Endothelial cell of umbilical vein (primary cell): ENCODE results near the gene ANAPC16. TPM values are rescaled to one million over a fixed set of nuclear protein-coding genes. Genes with fewer than 3 reads are reported as not detected.
A peak's percentile ranks its signal among the peaks of the same experiment; 100 is the strongest.

Experiments used
- BruUV-seq: library from RNA; stranded (reverse); fragments of 400-500 nt; replicated peaks from 2 replicates; lab custom pipeline; 2021; lab: Mats Ljungman, UMichigan
- CTCF ChIA-PET: fragments of 300-600, 350-600 bp; sonication (Branson Sonifier 250); formaldehyde crosslinking; loops from one replicate; lab custom pipeline; 2021; ENCODE audit warnings: antibody characterized with exemption, inconsistent platforms; lab: Charles Lee
- POLR2A ChIA-PET: fragments of 300-600, 350-600 bp; sonication (Branson Sonifier 250); formaldehyde crosslinking; loops from one replicate; lab custom pipeline; 2021; ENCODE audit warnings: antibody characterized with exemption, inconsistent platforms; lab: Charles Lee
- DNase-seq: peaks from one replicate; pipeline ENCODE4 v3.0.0-alpha.2; 2011; ENCODE audit warnings: low read depth, low spot score
- FAIRE-seq: peaks from 2 replicates; lab custom pipeline; 2011; peaks lifted over from hg19 to GRCh38; lab: Jason Lieb, UNC
- H2AFZ ChIP-seq: 2 replicates; pipeline ENCODE4 v1.6.0; 2012; ENCODE audit warnings: low read depth, low read length, control low read depth, inconsistent platforms
- H3K27ac ChIP-seq: 2 replicates; pipeline ENCODE4 v1.5.1; 2011; ENCODE audit warnings: low read depth, mild to moderate bottlenecking, control low read depth, low read length, moderate library complexity; ENCODE audit not compliant: insufficient read depth
- H3K27me3 ChIP-seq, 2 experiments: 2 replicates each; pipeline versions ENCODE4 v1.6.0 to v1.6.1; 2011; ENCODE audit warnings: low read length in 2 of 2, mixed read lengths in 1 of 2; ENCODE audit not compliant: control insufficient read depth in 2 of 2, insufficient read depth in 2 of 2
- H3K36me3 ChIP-seq, 2 experiments: 2 replicates in 1 of 2; 3 replicates in 1 of 2; pipeline ENCODE4 v1.5.1; 2011; ENCODE audit warnings: low read length in 2 of 2, mild to moderate bottlenecking in 1 of 2, moderate library complexity in 1 of 2; ENCODE audit not compliant: control insufficient read depth in 2 of 2, insufficient read depth in 2 of 2; ENCODE audit errors: extremely low read depth in 1 of 2
- H3K4me1 ChIP-seq: 3 replicates; pipeline ENCODE4 v1.5.1; 2011; ENCODE audit warnings: mild to moderate bottlenecking, low read length; ENCODE audit not compliant: control insufficient read depth, insufficient read depth; ENCODE audit errors: extremely low read depth
- H3K4me2 ChIP-seq: 2 replicates; pipeline ENCODE4 v1.6.1; 2011; ENCODE audit warnings: low read length, control low read depth, mixed read lengths; ENCODE audit not compliant: insufficient read depth
- H3K4me3 ChIP-seq, 3 experiments: fragments of 200-600 bp in 1 of 3; sonication (generic), shearing (Covaris generic) in 1 of 3; replicated peaks in 1 of 3; 2 replicates each; pipeline ENCODE4 v1.5.1; 2011 to 2016; ENCODE audit warnings: control low read depth in 3 of 3, low read length in 3 of 3, mild to moderate bottlenecking in 2 of 3, inconsistent platforms in 1 of 3, low read depth in 1 of 3, moderate library complexity in 1 of 3; ENCODE audit not compliant: insufficient read depth in 1 of 3
- H3K79me2 ChIP-seq: 2 replicates; pipeline ENCODE4 v1.6.0; 2012; ENCODE audit warnings: low read length, inconsistent platforms; ENCODE audit not compliant: control insufficient read depth, insufficient read depth
- H3K9ac ChIP-seq: replicated peaks from 2 replicates; pipeline ENCODE3; 2011; ENCODE audit warnings: low read length, control low read depth; ENCODE audit not compliant: insufficient read depth; ENCODE audit errors: extremely low read depth
- H3K9me1 ChIP-seq: replicated peaks from 3 replicates; pipeline ENCODE4 v1.6.0; 2011; ENCODE audit warnings: mild to moderate bottlenecking, low read length; ENCODE audit not compliant: control insufficient read depth, insufficient read depth; ENCODE audit errors: extremely low read depth
- H3K9me3 ChIP-seq: replicated peaks from 2 replicates; pipeline ENCODE4 v1.5.1; 2012; ENCODE audit warnings: low read length, inconsistent platforms; ENCODE audit not compliant: control insufficient read depth, insufficient read depth
- H4K20me1 ChIP-seq: replicated peaks from 2 replicates; pipeline ENCODE3; 2011; ENCODE audit warnings: mild to moderate bottlenecking, low read length; ENCODE audit not compliant: control insufficient read depth, insufficient read depth; ENCODE audit errors: extremely low read depth
- CTCF ChIP-seq, 2 donors: IDR thresholded peaks; 1 replicate in 1 of 2; 2 replicates in 1 of 2; pipeline ENCODE4 v1.5.1; 2011; ENCODE audit warnings: low read length in 2 of 2, mild to moderate bottlenecking in 2 of 2, moderate library complexity in 2 of 2, control low read depth in 1 of 2, inconsistent platforms in 1 of 2, low read depth in 1 of 2; ENCODE audit not compliant: insufficient read depth in 1 of 2; ENCODE audit errors: extremely low read depth in 1 of 2
- EZH2 ChIP-seq: IDR thresholded peaks from 2 replicates; pipeline ENCODE4 v1.6.1; 2012; ENCODE audit warnings: borderline replicate concordance, low read depth, mild to moderate bottlenecking, moderate library complexity, low read length, inconsistent platforms; ENCODE audit not compliant: severe bottlenecking
- FOS ChIP-seq: IDR thresholded peaks from 2 replicates; pipeline ENCODE4 v1.6.1; 2011; ENCODE audit warnings: mild to moderate bottlenecking, low read length, moderate library complexity, borderline replicate concordance; ENCODE audit not compliant: insufficient read depth
- GATA2 ChIP-seq: IDR thresholded peaks from 2 replicates; pipeline ENCODE4 v1.7.0; 2011; ENCODE audit warnings: low read depth, mild to moderate bottlenecking, moderate library complexity, mixed read lengths, low read length; ENCODE audit not compliant: insufficient read length, insufficient read depth
- JUN ChIP-seq: IDR thresholded peaks from 2 replicates; pipeline ENCODE4 v1.6.1; 2011; ENCODE audit warnings: borderline replicate concordance, low read depth; ENCODE audit not compliant: insufficient read length, insufficient read depth
- MAX ChIP-seq: IDR thresholded peaks from 2 replicates; pipeline ENCODE4 v1.6.1; 2011; ENCODE audit not compliant: insufficient read depth, insufficient read length
- MYC ChIP-seq: IDR thresholded peaks from one replicate; pipeline ENCODE4 v1.6.1; 2011; ENCODE audit warnings: mild to moderate bottlenecking, low read depth, low read length
- POLR2A ChIP-seq: IDR thresholded peaks from 2 replicates; pipeline ENCODE4 v1.6.1; 2012; ENCODE audit warnings: low read depth, mild to moderate bottlenecking, control low read depth, low read length
- POLR2AphosphoS5 ChIP-seq: IDR thresholded peaks from 2 replicates; pipeline ENCODE4 v1.6.1; 2012; ENCODE audit warnings: low read depth, mild to moderate bottlenecking, control low read depth, low read length, moderate library complexity; ENCODE audit not compliant: insufficient read depth
- dilution Hi-C: fragments of 300-500 bp; cut with MboI; formaldehyde crosslinking; loops from one replicate; pipeline ENCODE4 v1.15.0; 2019; ENCODE audit warnings: low sequenced_read_pairs; ENCODE audit not compliant: extremely low pct_ligation_motif_present
- intact Hi-C: fragments of 100-400 bp; cut with micrococcal nuclease; formaldehyde crosslinking; loops from one replicate; pipeline ENCODE4 v1.10.0; 2022
- polyA plus RNA-seq, 4 experiments: library from polyadenylated mRNA; depleted of rRNA in 3 of 4; stranded (reverse) in 3 of 4; unstranded in 1 of 4; fragments of >200 nt; gene quantifications; 2 replicates each; pipeline versions ENCODE4 v1.2.1 to v1.2.3, GENCODE V29; 2011 to 2012; ENCODE audit warnings: missing spikeins in 1 of 4
- total RNA-seq: library from RNA; stranded (reverse); gene quantifications from 2 replicates; pipeline ENCODE4 v1.2.3, GENCODE V29; 2021

The ANAPC16 gene
- total and polyA plus RNA-seq, 2 donors (not counting 3 experiments of a cell fraction or from before 2014, with no cell fraction given), result 38.1 to 44.4 TPM

GRCh38 chr10:72244573-72245038 is 28.8 kb downstream of the ANAPC16 start:
- H3K79me2 ChIP-seq, result no peaks in the 10 kb centered on the region
- peaks cover 51% of the 10 kb centered on the region for H3K4me1 ChIP-seq
- CTCF ChIA-PET, result interaction anchor here (0.8 kb wide), 1 partner anchor 119 kb away, joined by 3 read pairs; no protein-coding TSS in a partner anchor
- H3K36me3 ChIP-seq, result no peaks in the 10 kb centered on the region
- H4K20me1 ChIP-seq, result no peaks in the 10 kb centered on the region
- peak overlapping the region; percentile 66 for H2AFZ ChIP-seq
- BruUV-seq, result no TSS peak
- intact Hi-C loops, result no loop called here
- H3K9me1 ChIP-seq, result no peaks in the 10 kb centered on the region
- dilution Hi-C loops, result no loop called here
- FAIRE-seq (peak; percentile 63), DNase-seq (no peak)
- TF ChIP-seq POLR2A, result no peak
- TF ChIP-seq MAX, result no peak
- no peak for TF ChIP-seq GATA2
- TF ChIP-seq FOS, result no peak
- TF ChIP-seq CTCF (IDR thresholded peaks at IDR 0.05; ENCODE audit: extremely low read depth in 1 of 2, insufficient read depth in 1 of 2, low read depth in 1 of 2, low read length in 2 of 2), result no peak
- TF ChIP-seq POLR2AphosphoS5, result no peak
- no peak for TF ChIP-seq MYC
- no peak for TF ChIP-seq EZH2
- TF ChIP-seq JUN, result no peak
- H3K27me3 ChIP-seq, result no peaks in the 10 kb centered on the region
- no peaks in the 10 kb centered on the region for H3K9me3 ChIP-seq
- H3K4me2 ChIP-seq, result no peak overlapping the region
- POLR2A ChIA-PET, result no interaction called here
- H3K9ac ChIP-seq, result no peak overlapping the region
- peak overlapping the region; percentile 5 for H3K27ac ChIP-seq
- H3K4me3 ChIP-seq, result no peak overlapping the region
